ENCODE results near the gene IGFL4.

Gene IGFL4

DNA sequence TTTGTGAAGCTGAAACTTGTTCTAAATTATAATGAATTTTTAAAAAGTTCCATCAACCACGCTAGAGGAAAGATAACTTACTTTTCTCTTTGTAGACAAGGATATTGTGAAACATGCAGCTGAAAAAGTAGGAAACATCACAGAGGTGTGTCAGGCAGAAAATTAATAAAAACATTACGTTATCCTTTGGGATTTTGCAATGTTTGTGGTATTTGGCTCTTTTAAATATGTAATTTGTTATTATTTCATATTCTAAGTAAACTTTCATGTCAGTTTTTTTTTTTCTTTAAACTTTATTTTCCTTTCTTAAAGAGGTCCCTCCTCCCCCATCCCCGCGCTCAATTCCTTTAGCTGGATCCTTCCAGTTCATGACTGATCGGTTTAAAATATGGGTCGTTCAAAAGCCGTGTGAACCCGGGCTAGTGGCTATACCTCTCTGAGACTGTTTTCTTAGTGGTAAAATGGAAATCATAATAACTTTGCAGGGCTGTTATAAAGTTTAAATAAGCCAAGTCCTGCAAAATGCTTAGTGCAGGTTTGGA is 46.3 kb downstream of the IGFL4 start:
- no peak for DNase-seq (ENCODE audit: low spot score)

GRCh38 chr19:45990113-45990728 is 50.6 kb downstream of the IGFL4 start:
- DNase-seq (ENCODE audit: low spot score) = no peak

All from left forelimb (tissue), 1 donor.